Esophagus muscularis mucosa (tissue), 3 donors: ENCODE measurements around the gene MAOB.

Experiments used
- POLR2A ChIP-seq: fragments of 450-650 bp; IDR thresholded peaks from one replicate; pipeline ENCODE4 v1.6.1; 2017; ENCODE audit warnings: antibody characterized with exemption, moderate library complexity, mild to moderate bottlenecking, low read depth
- TF ChIP-seq, protein P1 (sequence below), 3 experiments: fragments of 200-600 bp in 2 of 3; fragments of 450-650 bp in 1 of 3; sonication (generic) in 2 of 3; IDR thresholded peaks; one replicate each; pipeline ENCODE4 v1.5.1; 2017 to 2019; ENCODE audit warnings: antibody characterized with exemption in 3 of 3, mild to moderate bottlenecking in 2 of 3, moderate library complexity in 1 of 3

DNA sequence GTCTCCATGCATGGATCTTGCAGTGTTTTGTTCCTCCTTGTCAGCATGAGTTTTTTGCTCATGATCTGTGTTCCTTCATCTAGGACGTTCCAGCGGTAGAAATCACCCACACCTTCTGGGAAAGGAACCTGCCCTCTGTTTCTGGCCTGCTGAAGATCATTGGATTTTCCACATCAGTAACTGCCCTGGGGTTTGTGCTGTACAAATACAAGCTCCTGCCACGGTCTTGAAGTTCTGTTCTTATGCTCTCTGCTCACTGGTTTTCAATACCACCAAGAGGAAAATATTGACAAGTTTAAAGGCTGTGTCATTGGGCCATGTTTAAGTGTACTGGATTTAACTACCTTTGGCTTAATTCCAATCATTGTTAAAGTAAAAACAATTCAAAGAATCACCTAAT lies 138.0 kb downstream of the MAOB start:
- TF ChIP-seq POLR2A = no peak
- TF ChIP-seq, protein P1, sequence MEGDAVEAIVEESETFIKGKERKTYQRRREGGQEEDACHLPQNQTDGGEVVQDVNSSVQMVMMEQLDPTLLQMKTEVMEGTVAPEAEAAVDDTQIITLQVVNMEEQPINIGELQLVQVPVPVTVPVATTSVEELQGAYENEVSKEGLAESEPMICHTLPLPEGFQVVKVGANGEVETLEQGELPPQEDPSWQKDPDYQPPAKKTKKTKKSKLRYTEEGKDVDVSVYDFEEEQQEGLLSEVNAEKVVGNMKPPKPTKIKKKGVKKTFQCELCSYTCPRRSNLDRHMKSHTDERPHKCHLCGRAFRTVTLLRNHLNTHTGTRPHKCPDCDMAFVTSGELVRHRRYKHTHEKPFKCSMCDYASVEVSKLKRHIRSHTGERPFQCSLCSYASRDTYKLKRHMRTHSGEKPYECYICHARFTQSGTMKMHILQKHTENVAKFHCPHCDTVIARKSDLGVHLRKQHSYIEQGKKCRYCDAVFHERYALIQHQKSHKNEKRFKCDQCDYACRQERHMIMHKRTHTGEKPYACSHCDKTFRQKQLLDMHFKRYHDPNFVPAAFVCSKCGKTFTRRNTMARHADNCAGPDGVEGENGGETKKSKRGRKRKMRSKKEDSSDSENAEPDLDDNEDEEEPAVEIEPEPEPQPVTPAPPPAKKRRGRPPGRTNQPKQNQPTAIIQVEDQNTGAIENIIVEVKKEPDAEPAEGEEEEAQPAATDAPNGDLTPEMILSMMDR (IDR thresholded peaks at IDR 0.05) = no peak
